T-helper 1 cell (primary cell): ENCODE measurements around the gene TRMT61A.

Experiments used
- DNase-seq, 5 donors: peaks; one replicate each; pipeline ENCODE4 v3.0.0-alpha.2; 2012 to 2020

The TRMT61A gene

DNA sequence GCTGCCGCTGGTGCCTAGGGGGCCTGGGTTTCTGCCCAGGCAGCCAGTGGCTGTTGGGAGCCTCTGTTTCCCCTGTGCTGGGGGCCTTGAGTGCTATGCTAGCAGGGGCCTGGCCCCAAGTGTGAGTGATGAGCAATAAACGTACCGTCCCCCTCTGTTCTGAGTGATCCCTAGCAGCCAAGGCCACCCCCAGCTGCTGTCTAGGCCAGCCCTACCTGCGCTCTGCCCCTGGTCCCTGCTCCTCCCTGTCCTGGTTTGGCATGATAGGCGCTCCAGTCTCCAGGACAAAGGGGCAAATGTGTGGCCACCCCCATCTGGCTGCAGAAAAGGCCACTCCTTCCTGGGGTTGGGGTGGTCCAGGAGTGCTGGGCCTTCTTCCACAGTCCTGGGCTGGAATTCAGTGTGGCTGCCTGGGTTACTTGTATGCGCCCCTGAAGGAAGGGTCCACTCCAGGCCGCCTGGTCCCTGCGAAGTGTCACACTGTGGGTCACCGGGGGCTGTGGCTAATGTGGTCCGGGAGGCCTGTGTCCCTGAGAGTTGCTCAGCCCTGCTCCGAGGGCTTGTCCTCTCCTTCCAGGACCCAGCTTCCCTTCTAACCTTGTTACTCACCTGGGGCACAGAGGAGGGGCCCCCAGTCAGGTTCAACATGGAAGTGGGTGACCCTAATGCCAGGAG is 7.0 kb downstream of the TRMT61A start:
- no peak for DNase-seq

DNA sequence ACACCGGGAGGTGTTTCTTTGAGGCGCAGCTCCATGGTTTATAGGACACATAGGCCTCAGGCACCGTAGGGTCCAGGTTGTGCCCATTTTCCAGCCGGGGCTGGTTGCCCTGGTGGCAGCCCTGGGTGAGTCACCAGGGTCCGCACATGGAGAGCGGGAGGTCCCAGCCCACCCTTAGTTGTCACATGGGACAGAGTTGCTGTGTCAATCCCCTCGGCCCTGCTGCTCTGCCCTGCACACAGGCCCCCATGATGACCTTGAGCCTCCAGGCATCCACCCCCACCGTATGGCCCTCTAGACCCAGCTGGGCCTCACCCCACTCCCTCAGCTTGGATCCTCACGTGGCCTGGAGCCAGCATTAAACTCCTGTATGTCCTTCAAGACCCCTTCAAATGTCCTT is 7.7 kb downstream of the TRMT61A start:
- DNase-seq, result no peak

DNA sequence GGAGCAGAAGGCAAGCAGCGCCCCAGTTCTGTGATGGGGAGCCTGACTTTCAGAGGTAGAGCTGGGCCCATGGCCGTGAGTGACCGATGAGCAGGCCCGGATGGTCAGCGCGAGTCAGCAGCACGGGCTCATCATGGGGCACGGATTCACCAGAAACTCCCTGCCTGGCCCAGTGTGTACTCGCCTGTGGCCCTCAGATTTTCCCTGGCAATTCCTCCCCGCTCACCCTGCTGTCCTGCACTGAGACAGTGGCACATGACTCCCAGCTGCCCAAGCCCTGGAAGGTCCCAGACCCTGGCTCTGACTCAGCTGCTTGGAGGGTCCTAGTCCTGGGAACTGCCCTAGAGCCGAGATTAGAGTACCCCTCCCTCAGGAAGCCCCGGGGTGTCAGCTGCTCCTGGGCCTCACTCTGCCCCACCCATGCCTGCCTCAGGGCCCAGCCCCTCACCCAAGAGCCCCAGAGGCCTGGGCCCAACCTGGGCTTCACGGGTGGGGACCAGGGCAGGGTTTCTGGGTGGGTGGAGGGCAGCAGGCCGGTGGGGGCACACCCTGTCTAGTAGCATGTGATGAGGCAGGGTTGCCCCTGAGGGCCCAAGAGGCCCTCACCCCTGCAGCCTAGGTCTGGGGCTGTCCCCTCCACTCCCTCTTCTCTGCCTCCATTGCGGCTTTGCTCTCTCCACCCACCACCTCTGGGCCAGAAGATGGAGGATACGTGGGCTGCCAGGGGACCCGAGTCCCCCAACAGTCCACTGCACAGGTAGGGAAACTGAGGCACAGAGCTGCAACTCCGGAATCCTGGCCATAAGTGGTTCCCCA is 8.4 kb downstream of the TRMT61A start:
- DNase-seq, result no peak

DNA sequence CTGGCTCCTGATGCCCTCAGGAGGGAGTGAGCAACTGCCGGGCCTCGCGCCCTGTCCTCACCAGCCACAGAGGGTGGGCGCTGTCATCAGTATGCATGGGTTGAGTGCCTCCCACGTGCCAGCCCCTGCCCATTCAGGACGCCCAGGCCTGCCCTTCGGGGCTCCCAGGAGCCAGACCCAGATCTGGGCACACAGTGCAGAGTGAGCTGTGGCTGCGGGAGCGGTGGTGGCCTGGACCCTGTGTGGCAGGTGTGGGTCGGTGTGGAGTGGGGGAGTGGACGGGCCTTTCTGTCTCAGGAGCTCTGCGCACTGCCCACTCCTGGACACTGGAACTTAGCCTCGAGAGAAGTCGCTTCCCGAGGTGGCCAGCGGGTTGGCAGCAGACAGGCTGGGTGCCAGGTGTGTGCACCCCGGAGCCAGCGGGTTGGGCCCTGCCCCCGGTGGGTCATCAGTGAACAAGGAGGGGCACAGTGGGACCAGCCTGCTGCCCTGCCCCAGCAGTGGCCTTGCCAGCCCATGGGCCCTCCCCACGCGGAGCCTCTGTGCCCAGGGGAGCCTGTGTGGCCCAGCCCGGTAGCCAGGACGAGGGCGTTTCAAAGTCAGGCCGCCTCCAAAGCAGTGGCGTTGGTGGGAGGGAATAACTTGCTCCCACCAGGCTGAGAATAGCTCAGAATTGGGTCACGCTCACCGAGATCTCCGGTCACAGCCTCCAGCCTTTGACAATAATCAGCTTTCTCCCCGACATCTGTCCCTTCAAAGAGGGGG is 9.5 kb downstream of the TRMT61A start:
- no peak for DNase-seq

DNA sequence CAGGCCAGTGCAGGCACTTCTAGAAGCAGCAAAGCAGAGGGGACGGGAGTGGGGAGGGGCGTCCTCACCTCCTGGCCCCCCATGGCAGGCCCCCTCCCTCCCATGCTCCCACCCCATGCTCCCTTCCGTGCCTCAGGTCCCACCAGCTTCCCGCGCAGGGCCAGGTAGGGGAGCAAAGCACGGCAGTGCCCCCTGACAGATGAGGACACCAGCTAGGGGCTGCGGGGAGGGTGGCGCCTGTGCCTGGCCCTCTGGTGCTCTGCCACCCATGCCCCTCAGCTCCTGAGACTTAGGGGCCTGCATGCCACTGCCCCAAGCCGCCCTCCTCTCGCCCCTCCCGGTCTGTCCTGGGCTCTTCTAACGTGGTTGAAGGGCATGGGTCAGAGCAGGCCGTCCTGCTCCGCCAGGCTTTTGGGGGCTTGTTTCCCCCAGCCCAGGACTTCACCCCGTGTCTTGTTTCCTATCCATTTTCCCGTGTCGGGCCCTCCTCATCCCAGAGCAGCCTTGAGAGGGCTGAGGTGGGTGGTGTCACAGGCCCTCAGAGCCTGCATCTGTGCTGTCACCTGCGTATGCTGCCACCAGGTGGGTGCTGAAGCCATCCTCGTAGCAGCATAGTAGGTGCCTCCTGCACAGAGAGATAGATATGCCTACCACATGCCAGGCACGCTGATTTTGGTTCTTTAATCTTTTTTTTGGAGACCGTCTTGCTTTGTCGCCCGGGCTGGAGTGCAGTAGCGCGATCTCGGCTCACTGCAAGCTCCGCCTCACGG is 10.2 kb downstream of the TRMT61A start:
- no peak for DNase-seq

DNA sequence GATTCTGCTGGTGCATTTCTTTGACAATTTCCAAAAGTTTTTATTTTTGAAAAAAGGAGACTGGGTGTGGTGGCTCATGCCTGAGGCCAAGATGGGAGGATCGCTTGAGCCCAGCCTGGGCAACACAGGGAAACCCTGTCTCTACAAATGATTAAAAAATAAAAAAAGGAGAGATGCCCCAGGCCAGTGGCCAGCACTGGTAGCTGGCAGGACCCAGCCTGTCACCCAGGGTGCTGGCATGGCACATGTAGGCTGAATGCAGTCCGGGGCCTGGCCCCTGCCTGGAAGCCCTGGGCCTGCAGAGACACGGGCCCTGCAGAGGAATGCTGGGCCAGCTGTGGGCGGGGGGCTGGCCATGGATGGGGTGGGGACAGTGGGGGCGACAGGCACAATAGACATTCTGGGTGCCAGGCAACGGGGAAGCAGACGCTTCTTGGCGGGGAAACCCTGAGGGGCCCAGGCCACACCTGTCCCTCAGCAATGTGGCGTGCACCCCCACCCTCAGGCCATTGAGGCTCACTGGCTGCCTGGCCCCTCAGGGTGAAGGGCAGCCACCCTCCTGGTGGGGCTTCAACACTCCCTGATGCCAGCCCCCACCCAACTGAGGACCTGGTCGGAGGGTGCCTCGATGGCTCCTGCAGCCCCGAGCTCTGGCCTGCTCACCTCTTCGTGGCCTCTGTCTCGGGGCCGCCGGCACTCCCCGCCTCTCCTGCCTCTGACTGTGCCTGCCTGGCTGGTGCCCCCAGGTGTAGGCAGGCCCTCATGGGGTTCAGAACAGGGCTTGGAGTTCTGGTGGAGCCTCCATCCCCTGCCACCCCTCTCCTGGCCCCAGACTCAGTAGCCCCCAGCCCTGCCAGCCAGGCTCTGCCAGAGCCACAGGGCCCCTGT is 12.1 kb downstream of the TRMT61A start:
- no peak for DNase-seq

DNA sequence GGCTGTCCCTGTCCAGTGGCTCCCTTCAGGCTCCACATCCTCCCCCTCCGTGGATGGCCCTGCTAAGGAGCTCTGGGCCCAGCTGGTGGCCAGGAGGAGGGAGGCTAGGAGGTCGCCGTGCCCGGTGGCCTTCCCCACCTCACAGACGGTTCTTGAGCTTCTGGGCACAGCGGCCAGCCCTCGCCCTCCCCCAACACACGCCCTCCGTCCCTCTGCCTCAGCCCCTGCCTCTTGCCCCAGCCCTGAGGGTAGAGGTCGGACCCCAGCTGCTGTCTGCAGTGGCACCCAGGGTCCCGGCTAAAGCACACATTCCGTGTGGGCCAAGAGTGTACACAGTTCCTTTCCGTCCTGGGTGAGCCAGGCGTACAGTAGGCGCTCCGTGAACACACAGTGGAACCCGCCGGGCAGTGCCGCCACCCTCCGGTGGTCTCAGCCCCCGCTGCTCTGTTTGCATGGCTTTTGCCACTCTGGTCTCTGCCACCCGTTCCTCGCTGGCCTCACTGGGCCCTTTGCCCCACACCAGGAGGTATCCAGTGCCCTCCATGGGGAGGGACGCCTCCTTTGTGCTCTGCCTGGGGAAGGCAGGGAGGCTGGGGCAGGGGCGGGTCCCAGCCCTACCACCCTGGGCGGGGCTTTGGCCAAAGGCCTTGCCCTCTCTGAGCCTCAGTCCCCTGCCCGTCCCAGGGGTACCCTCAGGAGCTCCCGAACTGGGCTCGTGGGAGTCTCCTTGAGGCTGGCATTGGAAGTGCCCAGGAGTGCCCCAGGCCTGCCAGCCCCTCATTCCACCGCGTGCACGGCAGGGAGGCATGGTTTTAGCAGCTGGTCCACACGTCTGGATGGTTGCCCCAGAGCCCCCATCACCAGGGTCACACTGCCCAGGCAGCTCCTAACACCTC is 13.0 kb downstream of the TRMT61A start:
- DNase-seq, result no peak

DNA sequence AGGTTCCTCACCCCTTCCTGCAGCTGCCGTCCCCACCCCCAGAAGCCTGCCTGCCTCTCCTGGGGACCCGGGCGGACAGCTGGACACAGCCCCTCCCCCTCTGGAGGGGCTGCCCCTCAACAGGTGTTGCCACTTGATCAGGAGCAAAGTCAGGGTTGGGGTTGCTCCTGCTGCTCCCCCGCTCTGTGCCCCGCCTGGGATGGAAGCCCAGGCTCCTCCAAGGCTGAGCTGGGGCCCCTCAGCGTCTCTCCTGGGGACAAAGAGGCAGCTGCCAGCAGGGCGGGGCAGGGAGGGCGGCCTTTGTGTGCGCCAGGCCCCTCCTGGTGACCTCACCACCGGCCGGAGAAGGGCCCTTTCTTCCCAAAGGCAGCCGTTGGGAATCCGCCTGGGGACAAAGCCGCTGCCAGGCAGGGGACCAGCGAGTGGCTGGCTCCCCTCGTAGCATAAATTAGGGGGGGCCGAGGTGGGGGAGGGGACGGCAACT is 13.7 kb downstream of the TRMT61A start:
- DNase-seq, result no peak

DNA sequence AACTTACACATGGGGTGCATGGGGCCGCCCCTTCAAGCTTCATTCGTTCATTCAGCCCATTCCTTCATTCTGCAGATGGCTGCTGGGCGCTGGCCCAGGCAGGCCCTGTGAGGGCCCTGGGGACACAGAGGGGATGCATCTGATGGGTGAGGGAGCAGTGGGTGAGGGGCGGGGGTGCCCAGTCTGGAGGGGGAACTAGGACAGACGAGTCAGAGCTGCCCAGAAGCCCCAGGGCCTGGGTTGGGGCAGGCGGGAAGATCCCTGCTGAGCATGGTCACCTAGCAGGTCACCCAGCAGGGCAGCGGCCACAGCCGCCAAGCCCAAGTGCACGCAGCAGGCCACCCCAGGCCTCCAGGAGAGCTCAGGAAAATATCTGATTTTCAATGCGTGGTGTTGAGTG is 14.1 kb downstream of the TRMT61A start:
- DNase-seq, result no peak

DNA sequence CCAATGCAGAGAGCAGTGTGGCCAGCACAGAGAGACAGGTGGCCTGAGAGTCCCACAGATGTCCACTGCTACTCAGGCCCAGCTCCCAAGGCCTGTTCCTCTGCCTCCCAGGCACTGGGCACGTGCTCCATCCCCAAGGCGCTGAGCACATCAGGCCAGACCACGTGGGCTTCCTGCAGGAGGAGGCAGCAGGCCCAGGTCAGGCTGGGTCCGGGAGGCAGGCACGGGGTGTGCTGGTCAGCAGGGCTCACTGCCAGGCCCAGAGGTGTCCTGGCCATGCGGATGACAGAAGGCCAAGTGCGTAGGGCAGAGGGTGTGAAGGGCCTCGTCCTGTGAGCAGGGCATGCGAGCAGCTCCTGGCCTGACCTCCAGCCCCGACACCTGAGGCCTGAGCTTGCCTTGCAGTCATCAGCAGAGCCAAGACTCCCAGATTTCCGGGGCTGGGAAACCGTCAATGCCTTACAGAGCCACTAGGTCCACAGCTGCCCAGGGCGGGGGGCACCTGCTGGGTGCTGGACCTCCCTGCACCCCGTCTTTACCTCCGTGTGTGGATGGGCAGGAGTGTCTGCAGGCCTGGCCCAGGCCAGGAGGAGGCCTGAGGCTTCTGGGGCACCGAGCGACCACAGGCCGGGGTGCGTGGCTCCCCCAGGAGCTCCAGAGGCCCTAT is 14.9 kb downstream of the TRMT61A start:
- DNase-seq, result no peak

DNA sequence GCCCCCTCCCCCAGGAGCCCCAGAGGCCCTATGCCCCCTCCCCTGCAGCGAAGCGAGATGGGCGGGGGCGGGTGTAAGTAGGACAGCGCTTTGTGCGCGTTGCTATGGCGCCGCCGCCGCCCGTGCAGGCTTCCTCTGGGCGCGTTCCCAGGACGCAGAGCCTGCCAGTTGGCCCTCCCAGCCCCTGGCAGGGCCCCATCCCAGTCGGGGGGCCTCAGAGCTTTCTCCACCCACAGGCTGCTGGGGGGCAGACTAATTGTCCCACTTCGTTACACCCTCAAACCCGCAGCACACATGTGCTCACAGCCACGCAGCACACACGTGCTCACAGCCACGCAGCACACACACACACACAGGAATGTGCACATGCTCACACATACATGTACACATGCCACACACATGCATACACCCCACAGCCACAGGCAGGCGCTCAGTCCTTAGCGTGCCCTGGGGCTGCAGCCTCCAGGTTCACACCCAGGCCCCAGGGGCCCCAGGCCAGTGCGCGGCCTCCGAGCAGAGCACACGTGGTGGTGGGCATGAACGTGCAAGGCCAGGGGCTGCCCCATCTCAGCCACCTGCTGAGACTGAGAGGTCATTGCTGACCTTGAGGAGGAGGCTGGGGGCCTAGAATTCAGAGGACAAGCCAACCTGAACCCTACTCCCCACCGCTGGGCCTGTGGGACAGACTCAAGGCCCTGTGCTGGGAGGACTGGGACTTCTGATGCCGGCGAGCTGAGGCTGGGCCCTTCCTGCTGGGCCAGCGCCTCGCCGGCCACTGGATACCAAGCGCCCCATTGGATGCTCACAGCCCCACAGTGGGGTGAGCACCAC is 15.6 kb downstream of the TRMT61A start:
- DNase-seq, result no peak

DNA sequence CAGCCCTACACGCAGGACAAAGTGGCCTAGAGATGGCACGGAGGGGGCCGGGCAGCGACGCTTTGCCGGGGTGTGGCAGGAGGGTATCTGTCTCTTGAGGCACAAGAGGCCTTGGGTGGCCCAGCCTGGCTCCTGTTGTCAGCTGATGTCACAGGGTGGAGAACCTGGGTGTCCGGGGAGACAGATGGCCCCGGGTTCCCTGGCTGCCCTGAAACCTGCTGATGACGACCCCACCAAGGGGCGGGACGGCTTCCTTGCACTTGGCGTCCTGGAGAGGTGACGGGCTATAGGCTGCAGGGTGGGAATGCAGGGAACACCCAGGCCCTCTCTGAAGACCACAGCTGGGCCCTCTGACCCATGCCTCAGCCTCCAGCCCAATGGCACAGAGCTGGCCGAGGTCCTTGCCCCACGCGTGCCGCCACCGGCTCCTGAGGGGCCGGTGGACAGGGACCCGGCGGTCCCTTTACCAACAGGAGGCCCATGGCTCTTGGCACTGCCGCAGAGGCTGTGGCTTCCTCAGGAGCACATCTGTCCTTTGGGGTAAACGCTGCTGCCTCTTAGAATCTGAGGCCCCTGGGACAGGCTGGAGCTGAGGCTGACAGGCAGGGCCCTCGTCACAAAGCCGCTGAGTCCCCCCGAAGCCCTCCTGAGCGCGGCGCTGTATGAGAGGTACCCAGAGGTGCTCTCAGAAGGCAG is 16.4 kb downstream of the TRMT61A start:
- no peak for DNase-seq

DNA sequence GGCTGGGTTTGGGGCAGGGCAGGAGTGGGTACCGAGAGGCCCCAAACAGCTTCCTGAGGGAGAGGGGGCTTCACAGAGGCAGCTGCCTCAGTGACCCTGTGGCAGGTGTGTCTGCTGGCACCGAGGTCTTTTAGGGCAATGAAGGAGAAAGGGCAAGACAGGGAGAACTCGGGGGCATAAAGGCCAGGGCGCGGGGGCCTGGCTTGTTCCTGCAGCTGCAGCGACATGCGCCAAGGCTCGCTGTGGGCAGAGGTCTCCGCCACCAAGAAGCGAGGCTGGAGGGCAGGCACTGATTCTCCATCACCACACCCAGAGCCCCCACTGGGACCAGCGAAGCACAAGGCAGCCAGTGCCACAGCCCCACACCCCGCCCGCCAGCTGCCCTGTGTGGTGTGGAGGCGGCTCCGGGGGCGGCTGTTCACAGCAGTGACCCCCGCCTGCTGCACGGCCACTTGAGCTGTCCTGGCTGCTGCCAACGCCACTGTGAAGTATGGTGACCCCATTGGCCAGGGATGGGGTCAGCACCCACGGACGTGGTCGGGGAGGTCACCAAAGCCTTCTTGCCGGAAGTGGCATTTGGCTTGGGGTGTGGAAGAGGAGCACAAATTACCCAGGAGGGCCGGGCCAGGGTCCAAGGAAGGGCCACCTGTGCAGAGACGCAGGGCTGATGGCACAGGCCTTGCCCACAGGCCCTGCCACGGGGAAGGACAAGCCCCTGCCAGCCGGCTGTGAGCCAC is 17.1 kb downstream of the TRMT61A start:
- DNase-seq, result no peak

DNA sequence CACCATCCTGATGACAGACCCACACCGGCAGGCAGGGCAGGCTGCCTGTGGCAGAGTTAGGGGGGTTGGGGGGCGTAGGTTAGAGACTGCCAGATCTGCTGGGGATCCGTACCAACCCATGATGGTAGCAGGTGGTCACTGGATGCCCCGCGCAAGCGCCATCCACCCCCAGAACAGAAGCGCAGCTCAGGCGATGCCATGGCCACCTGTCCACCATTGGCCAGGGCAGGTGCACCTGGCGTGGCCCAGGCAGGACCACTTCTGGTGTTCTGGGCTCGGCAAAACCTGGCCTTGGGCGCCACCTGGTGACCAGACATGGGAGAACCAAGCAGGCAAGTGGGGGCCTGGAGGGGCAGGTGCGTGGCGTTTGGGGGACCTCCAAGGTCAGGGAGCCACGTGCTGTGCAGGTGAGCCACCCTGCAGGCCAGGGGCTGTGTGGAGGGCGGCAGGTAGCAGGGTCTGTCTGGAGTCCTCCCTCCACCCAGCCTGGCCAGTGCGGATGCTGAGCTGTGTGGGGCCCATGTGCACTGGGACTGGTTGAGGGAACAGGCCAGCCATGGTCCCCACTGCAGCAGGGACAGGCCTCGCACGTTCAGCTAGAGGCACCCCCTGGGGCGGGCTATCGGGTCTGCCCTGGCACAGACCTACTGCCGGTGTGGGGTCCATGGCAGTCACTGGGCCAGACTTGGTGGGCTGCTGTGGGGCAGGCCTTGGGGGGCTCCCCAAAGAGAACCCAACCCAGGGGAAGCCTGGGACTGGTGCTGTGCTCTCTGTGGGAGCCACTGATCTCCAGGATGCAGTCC is 17.9 kb downstream of the TRMT61A start:
- DNase-seq, result peak; percentile 41 to 77 (median 64)

DNA sequence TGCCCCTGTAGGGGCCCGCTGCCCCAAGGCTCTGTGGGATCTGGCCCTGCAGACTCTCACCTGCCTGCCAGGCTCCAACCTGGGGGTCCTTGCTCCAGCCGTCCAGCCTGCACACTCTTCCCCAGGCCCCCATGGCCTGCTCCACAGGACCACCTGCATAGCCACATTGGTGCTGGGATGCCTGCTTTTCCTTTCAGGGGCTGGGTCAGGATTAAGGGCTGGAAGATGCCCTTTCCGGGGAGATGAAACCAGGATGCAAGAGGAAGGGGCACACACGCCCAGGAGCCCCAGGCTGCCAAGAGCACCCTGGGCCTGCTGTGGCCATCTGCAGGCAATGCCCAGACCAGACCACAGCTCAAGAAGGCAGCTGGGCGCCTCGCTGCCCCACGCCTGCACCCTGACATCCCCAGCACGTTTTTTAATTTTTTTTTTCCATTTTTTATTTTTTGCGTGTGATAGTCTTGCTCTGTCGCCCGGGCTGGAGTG is 18.5 kb downstream of the TRMT61A start:
- no peak for DNase-seq

DNA sequence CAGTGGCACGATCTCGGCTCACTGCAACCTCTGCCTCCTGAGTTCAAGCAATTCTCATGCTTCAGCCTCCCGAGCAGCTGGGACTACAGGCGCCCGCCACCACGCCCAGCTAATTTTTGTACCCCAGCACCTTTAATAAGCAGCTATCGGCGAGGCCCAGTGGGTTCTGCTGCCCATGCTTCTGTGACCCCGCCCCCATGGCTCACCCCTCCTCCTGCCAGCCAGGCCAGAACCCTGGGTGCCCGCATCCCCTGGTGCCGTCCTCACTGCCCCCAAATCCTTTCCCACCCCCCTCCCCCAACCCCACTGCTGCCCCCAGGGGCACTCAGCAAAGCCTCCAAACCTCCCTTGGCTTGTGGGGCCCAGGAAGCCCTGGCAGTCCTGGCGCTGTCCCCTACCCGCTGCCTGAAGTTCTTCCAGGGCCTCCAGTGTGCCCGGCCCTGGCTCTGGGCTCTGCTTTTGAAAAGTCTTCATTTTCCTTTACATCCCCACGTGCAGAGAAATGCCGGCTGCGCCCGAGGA is 19.0 kb downstream of the TRMT61A start:
- no peak for DNase-seq
